ENCODE data around the gene ANKRD33B.

ANKRD33B gene

GRCh38 chr5:10680876-10681481 lies 117.1 kb downstream of the ANKRD33B start:
- no peak for DNase-seq

GRCh38 chr5:10681731-10682679 lies 118.1 kb downstream of the ANKRD33B start:
- DNase-seq, result no peak

- DNase-seq, result no peak
Measured at GRCh38 chr5:10682801-10683525, 119.1 kb downstream of the ANKRD33B start.

GRCh38 chr5:10684303-10685086 lies 120.6 kb downstream of the ANKRD33B start:
- DNase-seq, result no peak

GRCh38 chr5:10685115-10685521 lies 121.2 kb downstream of the ANKRD33B start:
- no peak for DNase-seq

- no peak for DNase-seq
Measured at GRCh38 chr5:10686890-10687289, 123.0 kb downstream of the ANKRD33B start.

- no peak for DNase-seq
Measured at GRCh38 chr5:10688651-10689171, 124.8 kb downstream of the ANKRD33B start.

GRCh38 chr5:10689391-10690081 lies 125.7 kb downstream of the ANKRD33B start:
- peak; percentile 23 for DNase-seq

GRCh38 chr5:10690460-10691440 lies 126.9 kb downstream of the ANKRD33B start:
- no peak for DNase-seq

- DNase-seq, result no peak
Measured at GRCh38 chr5:10691826-10692785, 128.2 kb downstream of the ANKRD33B start.

- DNase-seq, result peak; percentile 72
Measured at GRCh38 chr5:10695055-10695649, 131.3 kb downstream of the ANKRD33B start.

GRCh38 chr5:10695759-10696543 lies 132.1 kb downstream of the ANKRD33B start:
- no peak for DNase-seq

GRCh38 chr5:10699281-10699874 lies 135.5 kb downstream of the ANKRD33B start:
- DNase-seq, result no peak

GRCh38 chr5:10699987-10700386 lies 136.1 kb downstream of the ANKRD33B start:
- no peak for DNase-seq

GRCh38 chr5:10700516-10700915 lies 136.6 kb downstream of the ANKRD33B start:
- DNase-seq, result no peak

- peak; percentile 18 for DNase-seq
Measured at GRCh38 chr5:10701567-10702039, 137.7 kb downstream of the ANKRD33B start.

GRCh38 chr5:10702040-10702629 lies 138.3 kb downstream of the ANKRD33B start:
- DNase-seq, result no peak

All from NCI-H748 treated with DMSO at 0.1 percent for 48 hours (cell line).